ENCODE measurements around the gene TMEM185B. TPM values are rescaled to one million over a fixed set of nuclear protein-coding genes. Genes with fewer than 3 reads are reported as not detected.

Gene TMEM185B
- total and polyA plus RNA-seq, 10 of the 15 experiments (the other 5 are each of a cell fraction or from before 2014, with no cell fraction given), result 2.4 to 20.9 (median 14.5) TPM

GRCh38 chr2:120251078-120251477 lies 27.9 kb upstream of the TMEM185B start:
- H3K79me2 ChIP-seq (ENCODE audit: control insufficient read depth, insufficient read depth, low read length), result peaks cover 28% of the 10 kb centered on the region
- peaks cover 3% of the 10 kb centered on the region; the same call in 1 of the 3 replicates for H3K9me3 ChIP-seq (replicated peaks; ENCODE audit: control insufficient read depth, insufficient read depth, low read length)
- ChIA-PET CTCF (interaction anchor here (1.7 to 5.0 kb wide), 3 partner anchors 15 to 75 kb away, joined by 3 to 33 read pairs (median 11); no protein-coding TSS in a partner anchor), SMC1A (ENCODE audit: uncharacterized antibody, unreplicated experiment) (interaction anchor here (0.8 to 4.0 kb wide), 6 partner anchors 8 to 76 kb away, joined by 3 to 35 read pairs (median 8); no protein-coding TSS in a partner anchor), RAD21 (ENCODE audit: unreplicated experiment) (interaction anchor here (2.0 to 3.7 kb wide), 3 partner anchors 20 to 60 kb away, joined by 9 to 53 read pairs (median 47); partner anchors contain the start of gene TMEM185B), POLR2A (interaction anchor here (0.7 to 2.6 kb wide), 4 partner anchors 11 to 684 kb away, joined by 3 to 22 read pairs (median 6); no protein-coding TSS in a partner anchor)
- in situ Hi-C loops (cut with MboI) (no loop called here), intact Hi-C loops (cut with micrococcal nuclease; ENCODE audit: unreplicated experiment) (no loop called here)
- no TSS peak for BruUV-seq (replicated peaks)
- H3K27ac ChIP-seq (ENCODE audit: control insufficient read depth, insufficient read depth), result no peak overlapping the region
- no peaks in the 10 kb centered on the region for H3K36me3 ChIP-seq (ENCODE audit: control insufficient read depth in 2 of 2, insufficient read depth in 2 of 2, low read length in 1 of 2)
- no peaks in the 10 kb centered on the region for H3K27me3 ChIP-seq (replicated peaks in 1 of 2; ENCODE audit: control insufficient read depth in 2 of 2, insufficient read depth in 2 of 2, low read length in 1 of 2)
- no peak overlapping the region for H3K4me2 ChIP-seq (ENCODE audit: control insufficient read depth, insufficient read depth)
- TF ChIP-seq BCL11A (IDR thresholded peaks at IDR 0.05; ENCODE audit: low read depth, low read length) (no peak), ZNF622 (IDR thresholded peaks at IDR 0.05) (no peak)
- no peaks in the 10 kb centered on the region for H4K20me1 ChIP-seq (ENCODE audit: control insufficient read depth, insufficient read depth)
- 86% methylated on average over 3 of the region's 3 CpGs for WGBS (ENCODE audit: insufficient coverage, insufficient replicate concordance, low lambda C conversion rate, missing lambda C conversion rate)
- H3K4me1 ChIP-seq (ENCODE audit: control insufficient read depth, insufficient read depth, low read length), result peaks cover 7% of the 10 kb centered on the region; the same call in 1 of the 2 replicates
- FAIRE-seq (no peak), ATAC-seq (no peak), DNase-seq (ENCODE audit: low read depth, low spot score) (no peak)
- no peak overlapping the region for H3K4me3 ChIP-seq
- H2AFZ ChIP-seq (ENCODE audit: control insufficient read depth, low read depth, low read length), result no peak overlapping the region
- H3K9ac ChIP-seq (ENCODE audit: control insufficient read depth, insufficient read depth, low read length), result no peak overlapping the region

- WGBS (ENCODE audit: insufficient coverage, insufficient replicate concordance, low lambda C conversion rate, missing lambda C conversion rate), result 25% methylated on average over 4 of the region's 4 CpGs
- H3K9ac ChIP-seq (ENCODE audit: control insufficient read depth, insufficient read depth, low read length), result no peak overlapping the region
- H2AFZ ChIP-seq (ENCODE audit: control insufficient read depth, low read depth, low read length), result no peak overlapping the region
- H3K9me3 ChIP-seq (replicated peaks; ENCODE audit: control insufficient read depth, insufficient read depth, low read length), result no peaks in the 10 kb centered on the region
- no peak overlapping the region for H3K27ac ChIP-seq (ENCODE audit: control insufficient read depth, insufficient read depth)
- TF ChIP-seq IKZF2 (IDR thresholded peaks at IDR 0.05) (no peak), MTA2 (IDR thresholded peaks at IDR 0.05; ENCODE audit: low read depth) (no peak), E2F8 (IDR thresholded peaks at IDR 0.05; ENCODE audit: low read depth, partially characterized antibody) (no peak)
- RAD21 ChIA-PET (ENCODE audit: unreplicated experiment), result interaction anchor here (0.6 kb wide), 1 partner anchor 490 kb away, joined by 3 read pairs; no protein-coding TSS in a partner anchor
- peaks cover 7% of the 10 kb centered on the region; the same call in 1 of the 2 replicates for H3K4me1 ChIP-seq (ENCODE audit: control insufficient read depth, insufficient read depth, low read length)
- POLR2A ChIA-PET, result interaction anchor here (1.1 to 2.6 kb wide), 2 partner anchors 18 to 32 kb away, joined by 3 to 22 read pairs; no protein-coding TSS in a partner anchor
- intact Hi-C loops (cut with micrococcal nuclease; ENCODE audit: unreplicated experiment) (no loop called here), in situ Hi-C loops (cut with MboI) (no loop called here)
- CTCF ChIA-PET, result interaction anchor here (1.7 to 5.0 kb wide), 3 partner anchors 15 to 75 kb away, joined by 3 to 33 read pairs (median 11); no protein-coding TSS in a partner anchor
- H3K4me3 ChIP-seq, result no peak overlapping the region
- no peak for ATAC-seq
- no TSS peak for BruUV-seq (replicated peaks)
- H3K27me3 ChIP-seq (replicated peaks in 1 of 2; ENCODE audit: control insufficient read depth in 2 of 2, insufficient read depth in 2 of 2, low read length in 1 of 2), result no peaks in the 10 kb centered on the region
- peaks cover 23% of the 10 kb centered on the region for H3K79me2 ChIP-seq (ENCODE audit: control insufficient read depth, insufficient read depth, low read length)
- no peaks in the 10 kb centered on the region for H4K20me1 ChIP-seq (ENCODE audit: control insufficient read depth, insufficient read depth)
- H3K4me2 ChIP-seq (ENCODE audit: control insufficient read depth, insufficient read depth), result no peak overlapping the region
- SMC1A ChIA-PET (ENCODE audit: uncharacterized antibody, unreplicated experiment), result interaction anchor here (1.0 to 4.0 kb wide), 4 partner anchors 8 to 76 kb away, joined by 3 to 35 read pairs (median 10); no protein-coding TSS in a partner anchor
- no peaks in the 10 kb centered on the region for H3K36me3 ChIP-seq (ENCODE audit: control insufficient read depth in 2 of 2, insufficient read depth in 2 of 2, low read length in 1 of 2)
- no peak for DNase-seq (ENCODE audit: low read depth, low spot score)
- FAIRE-seq, result no peak
These were observed 27.4 kb upstream of the TMEM185B start for GRCh38 chr2:120250640-120251039.

All from GM12878 (cell line).